ENCODE data around the gene PAOX.

PAOX gene

GRCh38 chr10:133384071-133384470, 5.0 kb downstream of the PAOX start:
- Histone ChIP-seq H3K36me3 (ENCODE audit: control insufficient read depth in 2 of 2, insufficient read depth in 1 of 2, low read length in 2 of 2) (peaks cover 0 to 7% of the 10 kb centered on the region in 2 experiments; a peak in 1 of 3 replicates), H3K4me3 (ENCODE audit: low read depth, low read length) (no peak overlapping the region), H3K9me3 (ENCODE audit: control insufficient read depth, insufficient read depth, low read depth, low read length) (no peaks in the 10 kb centered on the region), H3K27ac (ENCODE audit: extremely low read depth, low read depth, low read length) (no peak overlapping the region), H3K4me1 (ENCODE audit: control insufficient read depth, insufficient read depth, low read length) (no peaks in the 10 kb centered on the region)
- no peak for TF ChIP-seq ZNF629 (tag by site-specific recombination; IDR thresholded peaks at IDR 0.05)
- no peak for TF ChIP-seq ZNF585B (tag by site-specific recombination; IDR thresholded peaks at IDR 0.05)
- TF ChIP-seq BCL11B (tag by site-specific recombination; IDR thresholded peaks at IDR 0.05; ENCODE audit: low read depth), result no peak
- no peak for TF ChIP-seq ZNF138 (tag by site-specific recombination; IDR thresholded peaks at IDR 0.05; ENCODE audit: borderline replicate concordance)
- TF ChIP-seq ZXDB (tag by site-specific recombination; IDR thresholded peaks at IDR 0.05), result no peak
- no peak for TF ChIP-seq MZF1 (tag by site-specific recombination; IDR thresholded peaks at IDR 0.05; ENCODE audit: borderline replicate concordance)
- TF ChIP-seq ZNF221 (tag by site-specific recombination; IDR thresholded peaks at IDR 0.05; ENCODE audit: borderline replicate concordance), result no peak
- TF ChIP-seq GFI1B (tag by site-specific recombination; IDR thresholded peaks at IDR 0.05), result no peak
- no peak for TF ChIP-seq KLF8 (tag by site-specific recombination; IDR thresholded peaks at IDR 0.05)
- no peak for TF ChIP-seq ZNF239 (tag by site-specific recombination; IDR thresholded peaks at IDR 0.05)
- no peak for TF ChIP-seq ZNF518A (tag by site-specific recombination; conservative IDR thresholded peaks at IDR 0.05; ENCODE audit: low read depth)
- TF ChIP-seq HOXC10 (CRISPR knock-in tag; IDR thresholded peaks at IDR 0.05), result no peak
- no peak for TF ChIP-seq ZNF843 (tag by site-specific recombination; IDR thresholded peaks at IDR 0.05)
- TF ChIP-seq FEZF1 (tag by site-specific recombination; IDR thresholded peaks at IDR 0.05), result no peak
- no peak for TF ChIP-seq ZNF362 (tag by site-specific recombination; IDR thresholded peaks at IDR 0.05)
- no peak for TF ChIP-seq OSR2 (tag by site-specific recombination; IDR thresholded peaks at IDR 0.05)
- POLR2A ChIA-PET, result interaction anchor here (0.9 kb wide), 1 partner anchor 30 kb away, joined by 3 read pairs; no protein-coding TSS in a partner anchor
- CTCF ChIA-PET, result no interaction called here

- no peak overlapping the region for H3K27ac ChIP-seq (ENCODE audit: extremely low read depth, low read depth, low read length)
- POLR2A ChIA-PET, result interaction anchor here (0.9 kb wide), 1 partner anchor 31 kb away, joined by 3 read pairs; no protein-coding TSS in a partner anchor
- CTCF ChIA-PET, result no interaction called here
- H3K4me1 ChIP-seq (ENCODE audit: control insufficient read depth, insufficient read depth, low read length), result 0 out of 2 replicates have a peak, but pooled peaks cover under 1% of the 10 kb centered on the region
- no peak overlapping the region for H3K4me3 ChIP-seq (ENCODE audit: low read depth, low read length)
- H3K36me3 ChIP-seq (ENCODE audit: control insufficient read depth in 2 of 2, insufficient read depth in 1 of 2, low read length in 2 of 2), result peaks cover 0 to 7% of the 10 kb centered on the region in 2 experiments; a peak in 1 of 3 replicates
- H3K9me3 ChIP-seq (ENCODE audit: control insufficient read depth, insufficient read depth, low read depth, low read length), result no peaks in the 10 kb centered on the region
- no peak for TF ChIP-seq ZNF76 (tag by site-specific recombination; IDR thresholded peaks at IDR 0.05; ENCODE audit: borderline replicate concordance, low read depth)
- no peak for TF ChIP-seq ZNF837 (tag by site-specific recombination; IDR thresholded peaks at IDR 0.05)
- no peak for TF ChIP-seq EGR2 (tag by site-specific recombination; IDR thresholded peaks at IDR 0.05; ENCODE audit: low read depth)
- no peak for TF ChIP-seq ZBTB11 (tag by site-specific recombination; conservative IDR thresholded peaks at IDR 0.05; ENCODE audit: low read depth)
- TF ChIP-seq ZNF518A (tag by site-specific recombination; conservative IDR thresholded peaks at IDR 0.05; ENCODE audit: low read depth), result no peak
- no peak for TF ChIP-seq ZFP37 (tag by site-specific recombination; IDR thresholded peaks at IDR 0.05)
- no peak for TF ChIP-seq ZNF221 (tag by site-specific recombination; IDR thresholded peaks at IDR 0.05; ENCODE audit: borderline replicate concordance)
Measured at GRCh38 chr10:133385214-133385613, 6.2 kb downstream of the PAOX start.

Data from HEK293 (cell line).